Activated T-cell treated with anti-CD3 and anti-CD28 coated beads, Interleukin-2, amount 50 U/mL, for 1 hour (primary cell): ENCODE measurements around the gene VPS13D.

Source experiments
- DNase-seq: peaks from one replicate; pipeline ENCODE4 v3.0.0-alpha.2; 2020

VPS13D gene

DNA sequence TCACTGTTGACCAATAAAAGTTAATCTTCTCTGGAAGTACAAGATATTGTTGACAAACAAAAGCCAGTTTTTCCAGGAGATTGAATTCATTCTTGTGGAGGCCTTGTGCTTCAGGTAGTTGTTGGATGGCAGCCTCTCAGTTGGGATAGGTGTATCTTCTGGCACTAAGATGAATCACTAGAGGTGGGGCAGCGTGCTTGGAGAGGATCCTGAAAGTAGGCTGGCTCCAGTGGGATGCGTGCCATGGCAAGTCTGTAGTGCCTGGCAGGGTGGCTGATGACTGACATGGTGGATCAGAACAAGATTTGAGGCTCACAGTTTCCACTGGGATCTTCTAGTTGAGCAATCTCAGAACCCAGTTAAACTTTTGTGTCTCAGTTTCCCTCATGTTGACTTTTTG lies 2.4 kb downstream of the VPS13D start:
- no peak for DNase-seq

DNA sequence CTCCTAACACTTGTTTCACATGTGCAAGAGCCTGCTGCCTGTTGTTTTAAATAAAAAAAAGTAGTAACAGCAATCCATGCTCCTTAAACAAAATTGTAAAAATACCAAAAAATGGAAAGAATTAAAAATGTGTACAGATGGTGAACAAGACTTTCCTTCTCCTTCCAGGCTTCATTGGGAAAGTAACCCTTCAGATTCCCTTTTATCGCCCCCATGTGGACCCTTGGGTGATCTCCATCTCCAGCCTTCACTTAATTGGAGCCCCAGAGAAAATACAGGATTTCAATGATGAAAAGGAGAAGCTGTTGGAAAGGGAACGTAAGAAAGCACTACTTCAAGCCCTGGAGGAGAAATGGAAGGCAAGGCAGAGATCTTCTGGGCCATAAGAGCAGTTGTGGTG lies 14.2 kb downstream of the VPS13D start:
- DNase-seq = no peak

DNA sequence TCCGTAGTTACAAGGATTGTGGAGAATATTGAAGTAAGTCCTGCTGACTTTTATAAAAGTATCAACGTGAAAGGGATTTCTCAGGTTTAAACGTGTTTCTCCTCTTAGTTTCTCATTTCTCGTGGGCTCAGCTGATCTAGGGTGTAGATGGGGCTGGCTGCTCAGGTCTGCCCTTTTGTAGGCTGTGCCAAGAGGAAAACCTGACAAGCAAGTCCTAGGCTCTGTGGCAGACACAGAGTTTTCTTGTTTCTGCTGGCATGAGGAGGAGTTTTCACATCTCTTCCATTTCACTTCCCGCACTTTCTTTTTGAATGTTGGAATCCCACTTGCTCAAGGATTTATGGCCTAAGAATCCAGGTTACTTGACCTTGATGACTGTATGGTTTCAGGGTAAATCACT lies 14.8 kb downstream of the VPS13D start:
- DNase-seq = no peak

DNA sequence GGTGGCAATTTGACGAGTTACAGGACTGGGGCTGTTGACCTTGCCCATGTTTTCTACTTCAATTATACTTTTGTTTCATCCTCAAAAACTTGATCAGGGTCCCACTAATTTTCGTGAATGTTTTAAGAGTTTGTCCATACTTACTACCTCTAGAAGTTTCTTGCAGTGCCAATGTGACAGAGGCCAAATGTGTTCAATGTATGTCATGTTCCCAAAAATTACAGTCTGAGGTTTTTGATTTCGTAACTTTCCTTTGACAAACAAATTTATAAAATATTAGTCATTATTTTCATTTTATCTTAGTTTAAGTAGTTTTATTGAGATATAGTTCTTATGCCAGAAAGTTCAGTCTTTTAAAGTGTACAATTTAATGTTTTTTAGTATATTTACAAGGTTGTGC lies 15.3 kb downstream of the VPS13D start:
- DNase-seq = no peak

DNA sequence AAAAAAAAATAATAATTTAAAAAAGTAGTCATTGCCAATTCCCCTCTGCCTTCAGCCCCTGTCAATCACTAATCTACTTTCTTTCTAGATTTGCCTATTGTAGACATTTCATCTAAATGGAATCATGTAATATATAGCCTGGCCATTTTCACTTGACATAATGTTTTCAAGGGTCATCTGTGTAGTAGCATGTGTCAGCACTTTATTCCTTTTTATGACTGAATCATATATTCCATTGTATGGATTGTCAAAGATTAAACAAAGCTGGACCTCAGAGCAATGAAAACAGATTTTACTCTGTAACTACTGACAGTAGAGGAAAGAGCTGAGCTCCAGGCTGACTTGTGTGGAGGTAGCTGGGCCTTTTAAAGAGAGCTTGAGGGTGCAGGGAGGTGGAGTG lies 15.9 kb downstream of the VPS13D start:
- DNase-seq = no peak

DNA sequence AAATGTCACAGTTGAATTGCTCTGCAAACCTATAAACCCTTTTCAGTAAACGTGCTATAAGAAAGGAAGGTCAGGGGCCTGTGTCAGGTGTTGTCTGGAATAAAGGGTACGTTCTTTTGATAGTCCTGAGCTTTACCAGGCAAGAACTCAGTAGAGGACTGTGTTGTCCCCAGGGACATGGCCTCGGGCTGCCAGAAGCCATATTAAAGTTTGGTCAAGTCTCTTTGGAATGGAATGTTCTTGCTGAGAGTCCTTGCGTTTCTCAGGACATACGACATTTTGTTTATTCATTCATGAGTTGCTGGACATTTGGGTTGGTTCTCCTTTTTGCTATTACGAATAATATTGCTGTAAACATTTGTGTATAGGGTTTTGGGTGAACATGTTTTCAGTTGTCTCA lies 16.8 kb downstream of the VPS13D start:
- DNase-seq = no peak

DNA sequence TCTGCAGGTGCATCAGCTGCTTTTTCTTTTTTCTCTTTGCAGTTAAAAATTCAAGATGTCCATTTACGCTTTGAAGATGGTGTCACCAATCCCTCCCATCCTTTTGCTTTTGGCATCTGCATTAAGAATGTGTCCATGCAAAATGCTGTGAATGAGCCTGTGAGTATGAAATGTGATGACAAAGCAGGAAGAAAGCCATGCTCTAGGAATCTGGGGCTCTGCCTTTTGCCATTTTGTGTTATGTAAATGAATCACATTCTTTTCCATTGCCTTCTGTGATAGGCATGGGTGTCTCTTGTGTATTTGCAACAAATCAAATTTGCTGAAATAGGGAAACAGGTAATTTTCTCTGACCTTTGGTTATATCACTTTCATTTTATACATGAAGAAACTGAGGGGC lies 19.4 kb downstream of the VPS13D start:
- no peak for DNase-seq

DNA sequence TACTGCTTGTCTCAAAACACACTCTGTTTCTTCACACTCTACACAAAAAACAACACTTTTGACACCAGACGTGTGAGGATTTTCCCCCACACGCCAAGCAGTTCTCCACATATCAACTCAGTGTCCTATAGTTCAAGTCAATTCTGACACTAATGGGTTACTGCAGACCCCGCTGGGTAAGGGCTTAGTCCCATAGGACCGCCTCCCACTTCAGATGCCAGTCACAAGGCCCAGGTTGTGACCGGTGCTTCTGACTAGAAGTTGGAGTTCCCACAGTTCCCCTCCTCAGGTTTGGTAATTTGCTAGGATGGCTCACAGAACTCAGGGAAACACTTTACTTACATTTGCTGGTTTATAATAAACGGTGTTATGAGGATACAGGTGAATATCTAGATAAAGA lies 19.9 kb downstream of the VPS13D start:
- DNase-seq = no peak

DNA sequence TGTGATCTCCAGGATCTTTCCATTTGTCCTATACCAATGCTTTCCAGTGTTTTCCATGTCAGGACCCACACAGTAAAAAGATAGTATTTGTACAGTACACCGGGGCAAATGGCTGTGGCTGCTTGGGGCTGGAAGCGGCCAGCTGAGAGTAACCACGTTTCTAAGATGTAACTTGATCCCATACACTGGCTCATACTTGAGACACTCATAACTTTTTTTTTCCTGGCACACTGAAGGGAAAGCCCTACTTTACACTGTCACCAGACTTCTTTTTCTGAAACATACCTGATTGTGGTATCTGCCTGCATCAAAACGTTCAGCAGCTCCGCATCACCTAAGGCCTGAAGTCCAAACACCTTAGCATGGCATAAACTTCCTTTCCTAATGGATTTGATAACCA lies 21.6 kb downstream of the VPS13D start:
- DNase-seq = no peak

DNA sequence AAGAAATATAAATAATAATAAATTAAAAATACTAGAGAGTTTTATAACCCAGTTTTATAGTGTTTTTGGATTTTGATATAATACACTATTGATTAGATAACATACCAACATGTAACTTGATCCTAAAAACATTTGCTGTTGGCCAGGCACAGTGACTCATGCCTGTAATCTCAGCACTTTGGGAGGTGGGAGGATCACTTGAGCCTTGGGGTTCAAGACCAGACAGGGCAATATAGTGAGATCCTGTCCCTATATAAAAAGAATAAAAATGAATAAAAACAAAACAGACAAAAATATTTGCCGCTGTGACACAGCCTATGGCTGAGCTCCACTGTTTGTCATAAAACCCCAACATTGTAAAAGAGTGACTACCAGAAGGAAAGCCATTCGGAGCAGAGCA lies 26.1 kb downstream of the VPS13D start:
- DNase-seq = no peak

DNA sequence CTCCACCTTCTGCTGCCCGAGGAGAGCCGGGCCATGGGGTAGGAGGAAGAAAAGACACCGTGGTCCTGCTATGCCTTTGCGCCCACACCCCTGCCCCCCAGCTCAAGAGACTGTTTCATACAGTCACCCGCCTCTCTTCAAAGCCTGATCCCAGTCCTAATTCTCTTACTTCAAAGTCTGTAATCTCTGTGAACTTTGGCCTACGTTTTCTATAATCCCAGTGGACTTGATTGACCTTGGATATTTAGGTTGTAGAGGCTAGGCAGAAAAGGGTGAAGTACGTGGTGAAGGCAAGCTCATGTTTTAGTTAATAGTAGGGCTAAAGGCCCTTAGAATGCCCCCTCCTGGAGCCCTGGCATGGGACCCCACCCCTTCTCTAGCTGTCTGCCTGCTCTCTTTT lies 28.4 kb downstream of the VPS13D start:
- no peak for DNase-seq

DNA sequence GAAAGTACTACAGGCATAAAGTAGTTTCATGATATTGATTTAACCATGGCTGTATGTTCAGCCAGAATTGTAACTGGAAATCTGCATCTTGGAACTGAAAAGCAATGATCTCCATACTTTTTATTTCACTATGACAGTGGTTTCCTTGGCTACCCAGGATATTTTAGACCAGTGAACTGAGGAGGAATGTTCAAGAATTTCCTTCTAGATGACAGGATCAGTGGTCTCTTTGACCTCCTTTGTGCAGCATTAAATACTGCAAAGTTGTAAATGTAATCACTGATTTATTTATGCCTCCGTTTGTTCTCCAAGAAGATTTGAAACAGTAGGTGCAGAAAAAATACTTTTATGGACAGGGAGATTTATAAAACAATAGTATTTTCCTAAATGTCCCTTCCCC lies 39.5 kb downstream of the VPS13D start:
- DNase-seq = no peak

DNA sequence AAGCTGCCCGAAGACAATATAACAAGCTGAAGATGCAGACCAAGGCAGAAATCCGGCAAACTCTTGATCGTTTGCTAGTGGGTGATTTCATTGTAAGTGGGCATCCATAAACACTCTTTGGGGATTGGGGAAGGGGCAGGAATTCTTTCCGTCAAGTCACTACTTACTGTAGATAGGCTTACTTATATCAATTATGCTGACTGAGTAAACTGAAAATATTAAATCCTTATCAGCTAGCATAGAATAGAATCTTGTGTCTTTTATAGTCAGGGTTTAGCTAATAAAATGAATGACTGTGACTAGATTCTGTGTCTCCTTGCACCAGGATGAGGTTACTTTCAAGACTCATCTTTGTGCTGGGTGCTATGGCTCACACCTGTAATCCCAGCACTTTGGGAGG lies 41.2 kb downstream of the VPS13D start:
- no peak for DNase-seq

DNA sequence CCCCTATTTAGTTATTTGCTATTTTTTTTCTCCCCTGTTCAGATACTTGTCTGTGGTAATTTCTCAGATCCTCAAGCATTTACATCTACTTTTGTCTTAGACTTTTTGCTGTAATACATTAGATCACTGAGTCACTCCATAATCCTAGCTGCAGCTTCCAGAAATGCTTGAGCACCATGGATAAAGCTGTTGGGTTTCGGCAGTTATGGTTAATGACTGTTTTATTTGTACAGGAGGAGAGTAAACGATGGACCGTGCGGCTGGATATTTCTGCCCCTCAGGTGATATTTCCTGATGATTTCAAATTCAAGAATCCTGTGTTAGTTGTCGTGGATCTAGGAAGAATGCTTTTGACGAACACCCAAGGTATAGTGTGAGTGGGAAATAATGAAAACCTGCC lies 42.9 kb downstream of the VPS13D start:
- no peak for DNase-seq

DNA sequence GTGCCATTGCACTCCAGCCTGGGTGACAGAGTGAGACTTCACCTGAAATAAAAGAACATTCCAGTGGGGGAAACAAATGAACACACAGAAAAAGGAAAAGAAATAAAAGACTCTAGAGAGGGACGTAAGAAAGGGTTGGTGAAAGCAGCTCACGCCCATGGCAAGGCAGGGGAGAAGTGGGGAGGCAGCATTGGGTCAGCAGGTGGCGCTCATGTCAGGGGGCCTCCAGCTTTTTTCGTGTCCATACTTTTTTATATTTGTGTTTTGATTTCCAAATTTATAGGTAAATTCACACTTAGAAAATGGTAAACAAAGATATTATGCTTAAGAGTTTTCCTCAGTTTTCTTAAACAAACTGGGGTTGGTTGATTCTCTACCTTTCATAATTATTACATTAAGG lies 45.5 kb downstream of the VPS13D start:
- peak; percentile 40 for DNase-seq

DNA sequence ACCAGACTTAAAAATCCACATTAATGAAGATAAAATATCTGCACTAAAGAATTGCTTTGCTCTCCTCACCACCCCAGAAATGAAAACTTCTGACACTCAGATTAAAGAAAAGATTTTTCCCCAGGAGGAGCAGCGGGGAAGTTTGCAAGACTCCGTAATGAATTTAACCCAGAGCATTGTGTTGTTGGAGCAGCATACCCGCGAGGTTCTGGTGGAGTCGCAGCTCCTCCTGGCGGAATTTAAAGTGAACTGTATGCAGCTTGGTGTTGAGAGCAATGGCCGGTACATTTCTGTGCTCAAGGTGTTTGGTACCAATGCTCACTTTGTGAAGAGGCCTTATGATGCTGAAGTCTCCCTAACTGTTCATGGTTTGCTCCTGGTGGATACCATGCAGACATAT lies 46.4 kb downstream of the VPS13D start:
- no peak for DNase-seq

DNA sequence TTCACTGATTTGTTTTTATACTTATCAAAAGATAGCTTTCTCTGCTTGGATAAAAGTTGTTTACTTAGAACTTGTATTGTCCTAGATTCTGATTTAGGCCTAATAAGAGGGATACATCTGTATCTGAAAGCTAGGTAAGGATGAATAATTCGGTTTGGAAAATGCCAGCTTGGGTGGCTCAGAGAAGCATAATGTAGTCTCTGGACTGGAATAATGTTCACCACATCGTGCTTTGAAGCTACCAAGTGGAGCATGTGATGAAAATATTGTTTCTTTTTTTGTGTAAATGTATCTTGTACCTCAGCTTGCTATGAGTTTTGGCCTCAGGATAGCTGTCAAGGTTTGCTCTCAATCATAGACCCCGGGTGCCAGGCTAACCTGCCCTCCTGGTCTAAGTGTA lies 49.2 kb downstream of the VPS13D start:
- DNase-seq = no peak

DNA sequence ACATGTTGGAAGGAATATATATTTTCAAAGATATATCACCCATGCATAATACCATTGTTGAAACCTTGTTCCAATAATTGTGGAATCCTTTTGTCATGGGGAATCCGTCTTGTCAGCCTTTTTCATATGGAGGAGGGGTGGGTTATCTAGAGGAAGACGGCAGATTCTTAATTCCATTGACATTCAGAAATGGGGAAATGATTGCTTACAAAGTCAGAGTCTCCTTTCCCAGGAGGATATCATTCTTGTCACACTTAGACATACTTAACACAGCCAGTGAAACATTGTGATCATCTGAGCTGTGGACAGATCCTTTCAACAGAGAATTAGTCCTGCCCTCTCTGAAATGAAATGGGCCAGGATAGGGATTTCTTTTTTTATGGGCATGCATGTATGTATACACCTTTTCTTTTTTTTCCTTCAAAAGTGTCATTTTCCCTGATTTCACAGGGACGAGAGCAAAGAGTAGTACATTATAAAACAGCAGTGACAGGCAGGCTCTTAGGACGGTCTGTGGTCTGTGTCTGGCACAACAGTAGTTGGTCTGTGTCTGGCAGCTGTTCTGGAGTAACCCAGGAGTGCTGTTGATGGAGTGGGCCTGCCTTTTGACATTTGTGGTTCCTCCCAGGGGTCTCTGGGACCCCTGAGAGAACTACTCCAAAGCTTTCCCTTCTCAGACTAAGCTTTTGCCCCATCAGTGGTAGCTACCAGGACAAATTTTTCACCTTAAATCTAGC lies 50.1 kb downstream of the VPS13D start:
- DNase-seq = no peak

DNA sequence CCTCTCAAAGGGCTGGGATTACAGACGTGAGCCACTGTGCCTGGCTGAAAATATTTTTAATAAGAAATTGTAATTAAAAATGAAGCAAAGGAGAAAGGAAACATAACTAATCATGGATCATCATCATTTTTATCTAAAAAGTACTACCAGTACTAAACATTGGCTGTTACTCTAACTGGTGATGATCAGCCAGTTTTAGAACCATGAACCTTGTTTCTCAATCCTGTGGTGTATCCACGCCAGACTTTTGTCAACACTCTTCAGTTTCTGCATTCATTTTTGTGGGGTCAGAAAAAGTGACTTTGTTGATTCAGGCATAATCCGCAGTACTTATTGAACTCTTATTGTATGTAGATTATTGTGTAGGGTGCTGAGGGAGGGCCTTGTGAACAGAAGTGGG lies 52.3 kb downstream of the VPS13D start:
- no peak for DNase-seq

DNA sequence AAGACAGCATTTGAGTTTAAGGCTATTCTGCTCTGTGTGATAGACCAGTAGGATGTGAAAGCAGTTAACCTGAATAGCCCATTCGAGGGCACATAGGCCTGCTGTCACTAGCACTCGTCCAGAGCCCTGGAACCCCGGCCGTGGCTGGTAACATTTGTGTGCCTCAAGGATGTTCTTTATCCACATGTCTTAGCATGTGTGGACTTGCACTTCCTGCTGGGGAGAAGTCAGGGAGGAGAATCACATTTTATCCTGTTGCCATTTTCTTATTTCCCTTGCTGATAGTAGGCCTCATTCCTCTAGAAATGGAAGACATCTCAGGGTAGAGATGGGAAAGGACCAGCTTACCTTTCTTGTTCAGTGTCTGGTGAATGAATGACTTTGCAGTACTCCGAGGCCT lies 54.7 kb downstream of the VPS13D start:
- DNase-seq = no peak

DNA sequence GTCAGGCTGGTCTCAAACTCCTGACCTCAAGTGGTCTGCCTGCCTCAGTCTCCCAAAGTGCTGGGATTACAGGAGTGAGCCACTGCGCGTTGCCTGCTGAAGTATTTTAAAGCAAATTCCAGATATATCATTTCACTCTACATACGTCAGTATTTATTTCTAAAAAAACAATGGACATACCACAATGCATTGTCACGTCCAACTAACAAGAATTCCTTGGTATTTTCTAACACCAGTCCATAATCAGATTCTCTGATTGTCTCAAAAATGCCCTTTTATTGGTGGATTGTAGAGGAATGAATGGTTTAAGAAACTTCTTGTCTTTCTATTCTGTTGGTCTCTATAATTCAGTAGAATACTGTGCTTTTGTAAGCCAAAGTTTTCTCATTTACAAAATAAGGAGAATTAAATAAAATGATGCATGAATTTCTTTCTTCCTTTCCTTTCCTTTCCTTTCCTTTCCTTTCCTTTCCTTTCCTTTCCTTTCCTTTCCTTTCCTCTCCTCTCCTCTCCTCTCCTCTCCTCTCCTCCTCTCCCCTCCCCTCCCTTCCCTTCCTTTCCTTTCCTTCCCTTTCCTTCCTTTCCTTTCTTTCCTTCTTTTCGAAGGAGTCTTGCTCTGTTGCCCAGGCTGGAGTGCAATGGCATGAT lies 55.8 kb downstream of the VPS13D start:
- no peak for DNase-seq

DNA sequence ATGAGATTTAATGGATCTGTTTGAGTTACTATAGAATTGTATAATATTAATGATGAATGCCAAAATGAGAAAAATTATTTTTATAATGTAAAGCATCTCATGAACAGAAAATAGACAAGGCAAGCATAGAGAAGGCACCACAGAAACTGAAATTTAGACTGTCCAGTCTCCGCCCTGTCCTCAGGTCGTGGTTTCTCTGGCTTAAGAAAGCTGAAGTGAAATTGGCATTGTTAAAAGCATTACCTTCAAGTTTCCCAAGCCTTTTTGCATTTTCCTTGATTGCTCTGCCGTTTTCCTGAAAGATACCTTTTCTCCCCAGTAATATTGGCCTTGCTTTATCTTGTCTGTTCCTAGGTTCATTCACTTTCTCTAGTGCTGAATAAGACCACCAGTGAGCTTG lies 58.0 kb downstream of the VPS13D start:
- no peak for DNase-seq

DNA sequence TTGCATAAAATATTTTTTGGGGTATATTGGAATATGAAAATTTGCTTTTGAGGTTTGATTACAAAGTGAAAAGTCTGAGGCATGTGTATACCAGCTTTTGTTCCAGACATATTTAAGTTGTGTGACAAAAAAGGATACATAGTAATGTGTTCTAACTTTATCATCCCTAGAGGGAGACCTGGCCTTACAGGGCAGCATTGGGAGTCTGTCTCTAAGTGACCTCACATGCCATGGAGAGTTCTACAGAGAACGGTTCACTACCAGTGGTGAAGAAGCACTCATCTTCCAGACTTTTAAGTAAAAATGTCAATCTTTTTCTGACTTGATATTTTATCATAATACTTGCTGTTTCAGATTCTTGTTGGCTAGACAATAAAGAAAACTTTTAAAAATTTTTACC lies 61.0 kb downstream of the VPS13D start:
- DNase-seq = no peak

DNA sequence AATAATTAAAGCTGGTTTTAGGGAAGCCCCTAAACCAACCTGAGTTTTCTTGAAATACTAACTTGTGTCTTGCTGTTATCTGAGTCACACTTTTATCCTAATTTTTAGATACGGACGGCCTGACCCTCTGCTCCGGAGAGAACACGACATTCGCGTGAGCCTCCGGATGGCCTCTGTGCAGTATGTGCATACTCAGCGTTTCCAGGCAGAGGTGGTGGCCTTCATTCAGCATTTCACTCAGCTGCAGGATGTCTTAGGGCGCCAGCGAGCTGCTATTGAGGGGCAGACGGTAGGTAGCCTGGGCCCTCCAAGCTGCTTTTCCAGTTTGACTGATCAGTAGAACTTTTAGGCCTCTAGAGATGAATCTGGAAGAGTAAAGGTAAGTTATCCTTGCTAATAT lies 63.6 kb downstream of the VPS13D start:
- DNase-seq = no peak

DNA sequence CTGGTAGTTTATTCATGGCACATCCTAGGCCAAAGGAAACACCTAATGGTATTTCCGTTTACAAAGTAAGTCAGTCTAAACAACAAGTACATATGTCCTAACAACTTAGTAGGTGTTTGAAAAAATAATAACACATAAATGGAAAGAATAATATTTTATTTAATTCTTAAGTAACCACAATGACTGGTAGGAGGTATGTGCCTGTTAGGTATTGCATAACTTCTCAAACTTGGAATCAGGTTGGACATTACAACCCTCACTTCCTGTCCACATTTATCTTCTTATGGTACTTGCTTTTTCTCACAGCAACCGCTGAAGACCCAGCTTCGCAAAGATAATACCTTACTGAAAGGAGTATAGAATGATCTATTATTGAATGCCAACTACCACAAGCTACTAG lies 64.2 kb downstream of the VPS13D start:
- DNase-seq = no peak
